GM12875 (cell line): Measurements from ENCODE around the gene ABCG1.

Experiments
- H3K4me3 ChIP-seq: one replicate; pipeline ENCODE4 v1.5.1; 2011; ENCODE audit warnings: low read depth, low read length, control low read depth
- CTCF ChIP-seq: IDR thresholded peaks from 2 replicates; pipeline ENCODE4 v1.5.1; 2011; ENCODE audit warnings: low read depth, mild to moderate bottlenecking, control low read depth, inconsistent platforms, low read length, moderate library complexity, borderline replicate concordance; ENCODE audit not compliant: insufficient read depth

ABCG1 gene

GRCh38 chr21:42193131-42193671 is 25.7 kb upstream of the ABCG1 start:
- no peak for TF ChIP-seq CTCF
- H3K4me3 ChIP-seq = no peak overlapping the region

GRCh38 chr21:42193721-42194120 is 25.2 kb upstream of the ABCG1 start:
- TF ChIP-seq CTCF = no peak
- no peak overlapping the region for H3K4me3 ChIP-seq

GRCh38 chr21:42194863-42195262 is 24.1 kb upstream of the ABCG1 start:
- TF ChIP-seq CTCF = no peak
- no peak overlapping the region for H3K4me3 ChIP-seq

- TF ChIP-seq CTCF = no peak
- H3K4me3 ChIP-seq = no peak overlapping the region
These were observed 23.4 kb upstream of the ABCG1 start for GRCh38 chr21:42195378-42196031.

GRCh38 chr21:42198929-42199867 is 19.7 kb upstream of the ABCG1 start:
- TF ChIP-seq CTCF = no peak
- no peak overlapping the region for H3K4me3 ChIP-seq

GRCh38 chr21:42199868-42200463 is 19.0 kb upstream of the ABCG1 start:
- TF ChIP-seq CTCF = no peak
- H3K4me3 ChIP-seq = no peak overlapping the region
